Fibroblast of villous mesenchyme (primary cell): Measurements from ENCODE around the gene NT5C2. TPM values are rescaled to one million over a fixed set of nuclear protein-coding genes. Genes with fewer than 3 reads are reported as not detected.
"Not testable (repeated sequence)": the region's sequence is repeated elsewhere in the genome, so short reads cannot be mapped to it uniquely, and the experiment has no call there.

ENCODE experiments used
- DNase-seq: peaks from one replicate; pipeline ENCODE4 v3.0.0-alpha.2; 2010; ENCODE audit warnings: low read depth
- H3K4me3 ChIP-seq: 2 replicates; pipeline ENCODE4 v1.5.1; 2011; ENCODE audit warnings: low read depth, mild to moderate bottlenecking, low read length
- CTCF ChIP-seq: IDR thresholded peaks from 2 replicates; pipeline ENCODE4 v1.5.1; 2012; ENCODE audit warnings: low read depth, mild to moderate bottlenecking, low read length; ENCODE audit not compliant: insufficient read depth
- total RNA-seq: library from RNA; depleted of rRNA; stranded (reverse); fragments of >200 nt; gene quantifications from 2 replicates; pipeline ENCODE4 v1.2.3, GENCODE V29; 2012

Gene NT5C2
- total RNA-seq, 1 donor, result 92.0 TPM

GRCh38 chr10:103067484-103067883 is 125.6 kb downstream of the NT5C2 start:
- no peak overlapping the region for H3K4me3 ChIP-seq
- DNase-seq, result no peak
- no peak for TF ChIP-seq CTCF

GRCh38 chr10:103067099-103067477 is 126.0 kb downstream of the NT5C2 start:
- H3K4me3 ChIP-seq, DNase-seq: not testable (repeated sequence)

GRCh38 chr10:103066141-103067098 is 126.7 kb downstream of the NT5C2 start:
- H3K4me3 ChIP-seq, result no peak overlapping the region
- DNase-seq, result no peak

GRCh38 chr10:103064956-103065355 is 128.1 kb downstream of the NT5C2 start:
- DNase-seq, result no peak
- no peak for TF ChIP-seq CTCF

More at GRCh38 chr10:103066141-103067098, 126.7 kb downstream of the NT5C2 start:
- TF ChIP-seq CTCF, result no peak

GRCh38 chr10:103062854-103063590 is 130.1 kb downstream of the NT5C2 start:
- no peak overlapping the region for H3K4me3 ChIP-seq
- TF ChIP-seq CTCF, result no peak
- DNase-seq, result no peak

More at GRCh38 chr10:103064956-103065355, 128.1 kb downstream of the NT5C2 start:
- H3K4me3 ChIP-seq, result no peak overlapping the region

GRCh38 chr10:103060575-103060974 is 132.5 kb downstream of the NT5C2 start:
- no peak for TF ChIP-seq CTCF
- no peak for DNase-seq
- no peak overlapping the region for H3K4me3 ChIP-seq

- no peak overlapping the region for H3K4me3 ChIP-seq
- DNase-seq, result peak; percentile 33
- TF ChIP-seq CTCF, result no peak
Measured at GRCh38 chr10:103058034-103058433, 135.0 kb downstream of the NT5C2 start.
